ENCODE data around the gene PSMB9. TPM values are rescaled to one million over a fixed set of nuclear protein-coding genes. Genes with fewer than 3 reads are reported as not detected.
A peak's percentile ranks its signal among the peaks of the same experiment; 100 is the strongest.

PSMB9 gene
- total and polyA plus RNA-seq, 11 donors, result 8.9 to 182 (median 15.7) TPM

- no peak for ATAC-seq
- no peaks in the 10 kb centered on the region for H3K27me3 ChIP-seq
- peaks cover 0 to 72% (median 25%) of the 10 kb centered on the region in 12 donors for H3K4me1 ChIP-seq
- TF ChIP-seq POLR2A (IDR thresholded peaks at IDR 0.05) (no peak), CTCF (IDR thresholded peaks at IDR 0.05) (no peak)
- peak overlapping the region in 5 of 12 donors; percentile 7 to 100 (median 94) for H3K27ac ChIP-seq
- H3K36me3 ChIP-seq, result peaks cover 0 to 59% (median 43%) of the 10 kb centered on the region in 9 donors
- 85 to 94% (median 92%) methylated on average over 6 of the region's 6 CpGs for WGBS, 4 donors
- H3K9me3 ChIP-seq, result no peaks in the 10 kb centered on the region
- DNase-seq, result no peak
- peak overlapping the region in 5 of 12 donors; percentile 81 to 93 (median 85) for H3K4me3 ChIP-seq
- intact Hi-C loops (cut with DNase I), result loop anchor here in 2 of 10 donors (5.0 kb wide), 2 partner anchors 125 to 130 kb away; partner anchors contain the start of gene BRD2 (in 1 of the 2)
Measured at GRCh38 chr6:32842021-32842650, 11.9 kb upstream of the PSMB9 start.

- H3K27ac ChIP-seq, result peak overlapping the region in 8 of 12 donors; percentile 92 to 100 (median 98)
- peaks cover 0 to 72% (median 20%) of the 10 kb centered on the region in 12 donors for H3K4me1 ChIP-seq
- DNase-seq, result peak in 1 of 5 donors; percentile 33
- no peak for ATAC-seq
- intact Hi-C loops (cut with DNase I), result loop anchor here in 2 of 10 donors (5.0 kb wide), 2 partner anchors 125 to 130 kb away; partner anchors contain the start of gene BRD2 (in 1 of the 2)
- H3K4me3 ChIP-seq, result peak overlapping the region in 9 of 12 donors; percentile 64 to 93 (median 83)
- 78 to 87% (median 81%) methylated on average over 8 of the region's 8 CpGs for WGBS, 4 donors
- H3K36me3 ChIP-seq, result peaks cover 0 to 61% (median 49%) of the 10 kb centered on the region in 9 donors
- no peaks in the 10 kb centered on the region for H3K9me3 ChIP-seq
- H3K27me3 ChIP-seq, result no peaks in the 10 kb centered on the region
- no peak for TF ChIP-seq CTCF (IDR thresholded peaks at IDR 0.05)
- TF ChIP-seq POLR2A (IDR thresholded peaks at IDR 0.05), result no peak
Measured at GRCh38 chr6:32842690-32843089, 11.3 kb upstream of the PSMB9 start.

GRCh38 chr6:32843331-32843978 lies 10.5 kb upstream of the PSMB9 start:
- Histone ChIP-seq H3K36me3 (peaks cover 0 to 69% (median 56%) of the 10 kb centered on the region in 9 donors), H3K27me3 (no peaks in the 10 kb centered on the region), H3K4me3 (peak overlapping the region; percentile 61 to 93 (median 81)), H3K27ac (peak overlapping the region; percentile 80 to 100 (median 96)), H3K9me3 (no peaks in the 10 kb centered on the region), H3K4me1 (peaks cover 0 to 77% (median 17%) of the 10 kb centered on the region in 12 donors)
- DNase-seq (peak in 3 of 5 donors; percentile 11 to 29 (median 17)), ATAC-seq (peak in 1 of 4 donors; percentile 1)
- 9 to 14% (median 10%) methylated on average over 25 to 28 of the region's 28 CpGs for WGBS, 4 donors
- no peak for TF ChIP-seq CTCF (IDR thresholded peaks at IDR 0.05)
- no peak for TF ChIP-seq POLR2A (IDR thresholded peaks at IDR 0.05)
- intact Hi-C loops (cut with DNase I), result loop anchor here in 2 of 10 donors (5.0 kb wide), 2 partner anchors 124 to 129 kb away; partner anchors contain the start of gene BRD2 (in 1 of the 2)
